HFF-Myc (cell line): ENCODE data around the gene NWD2.
"Not testable (repeated sequence)": the region's sequence is repeated elsewhere in the genome, so short reads cannot be mapped to it uniquely, and the experiment has no call there.

Source experiments
- DNase-seq: peaks from one replicate; pipeline ENCODE4 v3.0.0-alpha.2; 2011; ENCODE audit warnings: low read depth; ENCODE audit errors: extremely low read depth
- H3K4me3 ChIP-seq: replicated peaks from 2 replicates; pipeline ENCODE4 v1.5.1; 2011; ENCODE audit warnings: low read depth, mild to moderate bottlenecking, control low read depth, low read length
- TF ChIP-seq, protein P1 (sequence below): IDR thresholded peaks from 2 replicates; pipeline ENCODE4 v1.5.1; 2012; ENCODE audit warnings: mild to moderate bottlenecking, low read depth, low read length, control low read depth; ENCODE audit errors: missing control alignments

The NWD2 gene, protein sequence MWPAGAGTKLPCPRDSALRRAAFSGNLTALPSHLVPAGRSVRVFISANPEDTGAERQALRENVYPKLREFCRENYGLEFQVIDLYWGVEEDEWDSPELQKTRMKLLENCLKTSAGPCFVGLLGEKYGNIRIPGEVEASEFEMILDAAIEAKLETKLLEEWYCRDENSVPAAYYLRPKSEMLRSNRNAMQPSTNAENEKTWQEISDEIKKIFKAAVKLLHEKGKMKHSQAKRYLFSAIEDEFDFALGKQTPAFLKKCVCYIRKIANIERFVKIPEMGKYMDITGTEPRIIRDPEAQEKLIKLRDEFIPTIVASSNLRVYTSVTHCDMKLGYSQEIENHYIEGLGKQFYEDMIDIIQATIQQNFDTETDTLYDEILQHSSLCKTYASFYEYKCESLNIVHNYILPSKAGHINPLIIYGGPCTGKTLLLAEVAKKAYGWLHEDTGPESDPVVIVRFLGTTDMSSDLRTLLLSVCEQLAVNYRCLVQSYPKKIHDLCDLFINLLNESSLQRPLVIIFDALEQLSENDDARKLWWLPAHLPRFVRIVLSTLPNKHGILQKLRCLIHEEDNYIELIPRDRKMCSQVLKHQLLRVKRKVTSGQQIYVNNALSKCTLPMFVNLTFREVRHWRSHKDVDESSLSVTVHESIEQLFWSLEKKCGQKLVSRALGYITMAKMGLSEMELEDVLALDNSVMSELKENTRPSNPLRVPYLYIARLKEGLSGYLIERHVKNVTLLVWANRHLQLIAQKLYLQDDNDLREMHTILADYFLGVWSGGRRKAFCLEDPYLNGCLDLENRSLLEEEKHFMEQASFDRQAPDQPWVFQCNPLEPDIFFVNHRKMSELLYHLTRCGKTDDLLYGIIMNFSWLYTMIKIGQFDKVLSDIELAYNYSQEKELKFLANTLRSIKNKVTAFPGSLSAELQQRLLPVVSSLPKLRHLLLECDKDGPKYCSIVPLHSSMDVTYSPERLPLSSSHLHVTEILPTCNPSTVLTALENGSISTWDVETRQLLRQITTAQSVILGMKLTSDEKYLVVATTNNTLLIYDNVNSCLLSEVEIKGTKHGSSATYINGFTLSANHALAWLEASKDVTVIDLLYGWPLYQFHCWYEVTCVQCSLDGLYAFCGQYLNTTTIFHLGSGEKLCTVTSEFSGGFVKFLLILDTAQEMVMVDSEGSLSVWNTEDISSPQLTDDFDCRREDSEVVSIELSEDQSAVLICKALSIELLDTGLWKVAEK (N-terminal part only)

DNA sequence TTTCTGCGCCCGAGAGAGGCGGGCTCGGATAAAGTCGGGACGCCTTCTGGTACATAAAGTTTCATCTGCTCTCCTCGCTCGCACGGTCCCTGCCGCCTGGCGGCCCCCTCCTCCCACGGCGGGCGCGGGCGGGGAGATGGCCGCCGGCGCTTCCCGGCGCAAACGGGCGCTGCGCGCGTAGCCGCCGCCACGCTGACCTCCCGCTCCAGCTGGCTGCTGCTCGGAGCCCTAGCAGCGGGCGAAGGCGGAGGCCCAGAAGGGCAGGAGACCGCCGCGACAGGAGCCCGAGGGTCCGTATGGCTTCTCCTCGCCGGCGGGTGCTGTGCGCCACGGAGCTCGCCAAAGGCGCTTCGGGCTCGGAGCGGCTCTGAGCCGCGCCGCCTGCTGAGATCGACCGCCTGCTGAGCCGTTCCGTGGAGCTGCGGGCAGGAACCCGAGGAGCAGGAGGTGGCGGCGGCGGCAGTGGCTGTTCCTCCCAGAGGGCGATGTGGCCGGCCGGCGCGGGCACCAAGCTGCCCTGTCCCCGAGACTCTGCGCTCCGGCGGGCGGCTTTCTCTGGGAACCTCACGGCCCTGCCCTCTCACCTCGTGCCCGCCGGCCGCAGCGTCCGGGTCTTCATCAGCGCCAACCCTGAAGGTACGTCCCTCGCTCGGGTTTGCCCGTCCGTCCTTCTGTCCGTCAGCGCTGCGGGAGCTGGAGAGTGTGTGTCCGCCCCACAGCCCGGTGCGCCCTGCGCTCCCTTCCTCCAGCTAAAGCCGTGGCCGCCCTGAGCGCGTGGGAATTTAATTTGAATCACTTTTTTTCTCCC lies at the start of gene NWD2:
Gene NWD2 (plus strand): TSS at position 161 of the 808 bp plus-strand sequence. CDS start 325 bp downstream, at position 486.
- no peak within 1 kb of the TSS for H3K4me3 ChIP-seq
- no peak for DNase-seq

DNA sequence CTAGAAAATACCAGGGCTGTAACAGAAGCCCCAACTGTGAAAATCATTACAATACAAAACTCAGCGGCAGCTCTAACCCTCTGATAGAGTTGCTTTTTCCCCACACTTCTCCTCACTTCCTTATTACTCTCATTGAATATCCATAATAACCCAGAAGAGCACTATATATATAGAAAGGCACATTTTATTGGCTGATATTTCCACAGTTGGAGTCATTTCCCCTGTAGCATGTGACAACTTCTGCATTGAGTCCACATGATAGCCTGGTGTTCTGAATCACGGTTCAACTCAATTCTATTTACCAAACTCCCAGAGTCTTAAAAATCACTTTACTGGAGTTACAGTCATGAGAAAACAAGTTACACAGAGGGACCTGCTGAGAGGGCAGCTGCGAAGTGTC lies 46.6 kb upstream of the NWD2 start:
- no peak for DNase-seq
- TF ChIP-seq, protein P1, sequence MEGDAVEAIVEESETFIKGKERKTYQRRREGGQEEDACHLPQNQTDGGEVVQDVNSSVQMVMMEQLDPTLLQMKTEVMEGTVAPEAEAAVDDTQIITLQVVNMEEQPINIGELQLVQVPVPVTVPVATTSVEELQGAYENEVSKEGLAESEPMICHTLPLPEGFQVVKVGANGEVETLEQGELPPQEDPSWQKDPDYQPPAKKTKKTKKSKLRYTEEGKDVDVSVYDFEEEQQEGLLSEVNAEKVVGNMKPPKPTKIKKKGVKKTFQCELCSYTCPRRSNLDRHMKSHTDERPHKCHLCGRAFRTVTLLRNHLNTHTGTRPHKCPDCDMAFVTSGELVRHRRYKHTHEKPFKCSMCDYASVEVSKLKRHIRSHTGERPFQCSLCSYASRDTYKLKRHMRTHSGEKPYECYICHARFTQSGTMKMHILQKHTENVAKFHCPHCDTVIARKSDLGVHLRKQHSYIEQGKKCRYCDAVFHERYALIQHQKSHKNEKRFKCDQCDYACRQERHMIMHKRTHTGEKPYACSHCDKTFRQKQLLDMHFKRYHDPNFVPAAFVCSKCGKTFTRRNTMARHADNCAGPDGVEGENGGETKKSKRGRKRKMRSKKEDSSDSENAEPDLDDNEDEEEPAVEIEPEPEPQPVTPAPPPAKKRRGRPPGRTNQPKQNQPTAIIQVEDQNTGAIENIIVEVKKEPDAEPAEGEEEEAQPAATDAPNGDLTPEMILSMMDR, result no peak
- H3K4me3 ChIP-seq, result no peak overlapping the region

More for the DNA sequence above, at the start of gene NWD2:
- TF ChIP-seq, protein P1, result no peak

DNA sequence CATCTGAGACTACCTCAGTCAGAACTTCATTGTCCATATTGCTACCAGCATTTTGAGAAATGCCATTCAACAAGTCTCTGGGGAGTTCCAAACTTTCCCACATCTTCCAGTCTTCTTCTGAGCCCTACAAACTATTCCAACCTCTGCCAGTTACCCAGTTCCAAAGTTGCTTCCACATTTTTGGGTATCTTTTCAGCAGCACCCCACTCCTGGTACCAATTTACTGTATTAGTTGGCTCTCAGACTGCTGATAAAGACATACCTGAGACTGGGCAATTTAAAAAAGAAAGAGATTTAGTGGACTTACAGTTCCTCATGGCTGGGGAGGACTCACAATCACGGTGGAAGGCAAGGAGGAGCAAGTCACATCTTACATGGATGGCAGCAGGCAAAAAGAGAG lies 39.8 kb upstream of the NWD2 start:
- DNase-seq, H3K4me3 ChIP-seq: not testable (repeated sequence)

DNA sequence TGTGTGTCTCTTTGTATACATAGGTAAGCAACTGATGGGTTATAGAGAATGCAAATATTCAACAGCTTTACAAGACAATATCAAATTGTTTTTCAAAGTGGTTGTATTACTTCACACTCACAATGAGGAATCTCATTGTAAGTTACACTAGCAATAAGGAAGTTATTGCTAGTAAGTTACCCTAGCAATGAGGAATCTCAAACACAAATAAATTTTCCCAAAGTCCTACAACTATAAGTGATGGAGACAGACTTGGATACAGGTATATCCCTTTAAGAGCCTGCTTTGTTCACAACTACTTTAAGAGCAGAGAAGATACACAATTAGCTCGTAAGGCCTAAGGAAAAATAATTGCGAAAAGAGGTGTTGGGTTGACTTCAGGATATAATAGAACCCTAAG lies 28.3 kb upstream of the NWD2 start:
- TF ChIP-seq, protein P1, result no peak
- DNase-seq, result no peak
- H3K4me3 ChIP-seq, result no peak overlapping the region

DNA sequence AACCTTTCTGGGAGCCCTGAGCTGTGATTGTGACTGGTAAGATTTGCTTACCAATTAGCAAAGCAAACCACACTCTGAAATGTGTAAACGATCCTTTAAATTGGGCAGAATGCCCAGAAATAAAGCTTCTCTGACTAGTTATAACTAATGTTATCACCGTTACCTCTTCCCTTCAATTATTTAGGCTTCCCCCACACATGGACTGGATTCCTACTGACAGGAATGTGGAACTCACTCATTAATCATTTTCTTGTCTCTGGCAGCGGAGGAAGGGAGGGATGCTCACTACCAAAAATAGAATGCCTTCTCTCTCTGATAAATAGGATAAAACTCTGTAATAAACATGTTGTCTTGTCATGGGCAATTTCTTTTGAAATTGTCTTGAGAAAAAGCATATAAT lies 25.3 kb upstream of the NWD2 start:
- TF ChIP-seq, protein P1, result no peak
- H3K4me3 ChIP-seq, result no peak overlapping the region
- DNase-seq, result no peak

DNA sequence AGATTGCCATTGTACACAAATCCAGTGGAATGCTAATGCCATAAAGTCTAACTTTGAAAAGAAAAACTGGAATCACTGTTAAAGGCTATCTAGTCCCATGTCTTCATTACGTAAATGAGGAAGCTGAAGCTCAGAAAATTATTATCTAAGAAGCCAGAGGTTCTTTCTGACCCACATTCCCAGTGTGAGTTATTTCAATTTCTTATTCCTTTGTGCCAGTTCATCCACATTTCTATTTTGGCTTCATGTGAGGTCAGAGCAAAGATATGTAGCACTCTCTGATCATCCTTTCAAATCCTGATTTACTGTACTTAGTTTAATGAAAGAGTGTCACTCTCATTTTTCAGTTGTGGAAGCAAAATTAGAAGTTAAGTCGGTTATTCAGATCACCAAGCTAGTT lies 24.6 kb upstream of the NWD2 start:
- no peak for DNase-seq
- TF ChIP-seq, protein P1, result no peak
- H3K4me3 ChIP-seq, result no peak overlapping the region
